Vagina (tissue), 2 donors: Measurements from ENCODE around the gene TMEM144. TPM values are rescaled to one million over a fixed set of nuclear protein-coding genes. Genes with fewer than 3 reads are reported as not detected.

ENCODE experiments used
- DNase-seq, 2 donors: peaks; one replicate each; pipeline ENCODE4 v3.0.0-alpha.2; 2017; ENCODE audit errors: extremely low spot score in 2 of 2
- H3K27ac ChIP-seq: fragments of 200-600 bp; sonication (generic); one replicate; pipeline ENCODE4 v1.5.1; 2019
- H3K27me3 ChIP-seq: fragments of 200-600 bp; sonication (generic); one replicate; pipeline ENCODE4 v1.5.1; 2019
- H3K36me3 ChIP-seq, 2 donors: fragments of 200-600 bp; sonication (generic); one replicate each; pipeline ENCODE4 v1.5.1; 2017 to 2019
- H3K4me1 ChIP-seq: fragments of 200-600 bp; sonication (generic); one replicate; pipeline ENCODE4 v1.5.1; 2019
- H3K4me3 ChIP-seq, 2 donors: fragments of 200-600 bp; sonication (generic); 1 replicate in 1 of 2; 2 replicates in 1 of 2; pipeline ENCODE4 v1.5.1; 2016 to 2019
- H3K9me3 ChIP-seq: fragments of 200-600 bp; sonication (generic); one replicate; pipeline ENCODE4 v1.5.1; 2019
- CTCF ChIP-seq, 3 experiments: fragments of 450-650 bp in 2 of 3; fragments of 200-600 bp in 1 of 3; sonication (generic) in 1 of 3; IDR thresholded peaks; one replicate each; pipeline ENCODE4 v1.5.1; 2017 to 2019; ENCODE audit warnings: antibody characterized with exemption in 3 of 3, mild to moderate bottlenecking in 2 of 3, moderate library complexity in 2 of 3
- POLR2A ChIP-seq, 2 donors: fragments of 450-650 bp; IDR thresholded peaks; one replicate each; pipeline ENCODE4 v1.6.1; 2017; ENCODE audit warnings: antibody characterized with exemption in 2 of 2, mild to moderate bottlenecking in 2 of 2, moderate library complexity in 2 of 2
- POLR2AphosphoS5 ChIP-seq, 2 donors: sonication (generic); formaldehyde crosslinking; IDR thresholded peaks; one replicate each; pipeline ENCODE4 v1.9.0; 2017; ENCODE audit warnings: antibody characterized with exemption in 2 of 2, mild to moderate bottlenecking in 2 of 2, low read depth in 1 of 2; ENCODE audit not compliant: insufficient read depth in 1 of 2
- intact Hi-C: fragments of 100-400 bp; cut with DNase I; formaldehyde crosslinking; loops from one replicate; pipeline ENCODE4 v1.15.1; 2023
- total RNA-seq: library from RNA; depleted of rRNA; stranded (reverse); fragments of >200 nt; gene quantifications from one replicate; pipeline ENCODE4 v1.2.3, GENCODE V29; 2016

TMEM144 gene
- total RNA-seq, 1 donor from 2014 or later, result 5.6 TPM

- Histone ChIP-seq H3K4me1 (peaks cover 53% of the 10 kb centered on the region), H3K4me3 (no peak overlapping the region), H3K9me3 (no peaks in the 10 kb centered on the region), H3K27me3 (no peaks in the 10 kb centered on the region), H3K27ac (peak overlapping the region; percentile 8), H3K36me3 (no peaks in the 10 kb centered on the region)
- intact Hi-C loops, result no loop called here
- DNase-seq, result no peak
- no peak for TF ChIP-seq CTCF (IDR thresholded peaks at IDR 0.05)
- TF ChIP-seq POLR2AphosphoS5 (IDR thresholded peaks at IDR 0.05; ENCODE audit: insufficient read depth in 1 of 2, low read depth in 1 of 2), result no peak
- TF ChIP-seq POLR2A (IDR thresholded peaks at IDR 0.05), result no peak
Measured at GRCh38 chr4:158164768-158165213, 45.5 kb upstream of the TMEM144 start.

GRCh38 chr4:158166701-158167100 is 43.6 kb upstream of the TMEM144 start:
- intact Hi-C loops, result no loop called here
- Histone ChIP-seq H3K4me3 (no peak overlapping the region), H3K9me3 (no peaks in the 10 kb centered on the region), H3K27me3 (no peaks in the 10 kb centered on the region), H3K27ac (peak overlapping the region; percentile 77), H3K36me3 (no peaks in the 10 kb centered on the region), H3K4me1 (peaks cover 52% of the 10 kb centered on the region)
- no peak for TF ChIP-seq POLR2AphosphoS5 (IDR thresholded peaks at IDR 0.05; ENCODE audit: insufficient read depth in 1 of 2, low read depth in 1 of 2)
- no peak for TF ChIP-seq CTCF (IDR thresholded peaks at IDR 0.05)
- TF ChIP-seq POLR2A (IDR thresholded peaks at IDR 0.05), result no peak
- DNase-seq, result no peak

GRCh38 chr4:158168606-158169005 is 41.7 kb upstream of the TMEM144 start:
- no peaks in the 10 kb centered on the region for H3K9me3 ChIP-seq
- DNase-seq, result no peak
- no peaks in the 10 kb centered on the region for H3K27me3 ChIP-seq
- peaks cover 71% of the 10 kb centered on the region for H3K4me1 ChIP-seq
- TF ChIP-seq CTCF (IDR thresholded peaks at IDR 0.05) (no peak), POLR2AphosphoS5 (IDR thresholded peaks at IDR 0.05; ENCODE audit: insufficient read depth in 1 of 2, low read depth in 1 of 2) (no peak), POLR2A (IDR thresholded peaks at IDR 0.05) (no peak)
- no peaks in the 10 kb centered on the region for H3K36me3 ChIP-seq
- H3K27ac ChIP-seq, result peak overlapping the region; percentile 77
- intact Hi-C loops, result no loop called here
- H3K4me3 ChIP-seq, result peak overlapping the region; percentile 49 to 52

GRCh38 chr4:158169506-158169905 is 40.8 kb upstream of the TMEM144 start:
- H3K36me3 ChIP-seq, result no peaks in the 10 kb centered on the region
- DNase-seq, result no peak
- H3K27me3 ChIP-seq, result no peaks in the 10 kb centered on the region
- H3K27ac ChIP-seq, result peak overlapping the region; percentile 77
- H3K4me3 ChIP-seq, result peak overlapping the region; percentile 49 to 52
- H3K4me1 ChIP-seq, result peaks cover 63% of the 10 kb centered on the region
- intact Hi-C loops, result no loop called here
- no peak for TF ChIP-seq POLR2A (IDR thresholded peaks at IDR 0.05)
- TF ChIP-seq POLR2AphosphoS5 (IDR thresholded peaks at IDR 0.05; ENCODE audit: insufficient read depth in 1 of 2, low read depth in 1 of 2), result no peak
- no peak for TF ChIP-seq CTCF (IDR thresholded peaks at IDR 0.05)
- no peaks in the 10 kb centered on the region for H3K9me3 ChIP-seq

- Histone ChIP-seq H3K27ac (peak overlapping the region; percentile 77), H3K27me3 (no peaks in the 10 kb centered on the region), H3K36me3 (no peaks in the 10 kb centered on the region), H3K9me3 (no peaks in the 10 kb centered on the region), H3K4me1 (peaks cover 57% of the 10 kb centered on the region), H3K4me3 (peak overlapping the region; percentile 49 to 52)
- intact Hi-C loops, result loop anchor here (5.0 kb wide), 1 partner anchor 178 kb away; no protein-coding TSS in a partner anchor
- TF ChIP-seq CTCF (IDR thresholded peaks at IDR 0.05), result no peak
- TF ChIP-seq POLR2A (IDR thresholded peaks at IDR 0.05), result no peak
- TF ChIP-seq POLR2AphosphoS5 (IDR thresholded peaks at IDR 0.05; ENCODE audit: insufficient read depth in 1 of 2, low read depth in 1 of 2), result no peak
- no peak for DNase-seq
Measured at GRCh38 chr4:158169931-158170690, 40.2 kb upstream of the TMEM144 start.
